AG08395 (cell line): ENCODE results near the gene FCGBP.
A peak's percentile ranks its signal among the peaks of the same experiment; 100 is the strongest.
"Not testable (repeated sequence)": the region's sequence is repeated elsewhere in the genome, so short reads cannot be mapped to it uniquely, and the experiment has no call there.

Experiments used
- DNase-seq: peaks from one replicate; pipeline ENCODE4 v3.0.0; 2012; ENCODE audit warnings: mixed read lengths, low spot score

The FCGBP gene

DNA sequence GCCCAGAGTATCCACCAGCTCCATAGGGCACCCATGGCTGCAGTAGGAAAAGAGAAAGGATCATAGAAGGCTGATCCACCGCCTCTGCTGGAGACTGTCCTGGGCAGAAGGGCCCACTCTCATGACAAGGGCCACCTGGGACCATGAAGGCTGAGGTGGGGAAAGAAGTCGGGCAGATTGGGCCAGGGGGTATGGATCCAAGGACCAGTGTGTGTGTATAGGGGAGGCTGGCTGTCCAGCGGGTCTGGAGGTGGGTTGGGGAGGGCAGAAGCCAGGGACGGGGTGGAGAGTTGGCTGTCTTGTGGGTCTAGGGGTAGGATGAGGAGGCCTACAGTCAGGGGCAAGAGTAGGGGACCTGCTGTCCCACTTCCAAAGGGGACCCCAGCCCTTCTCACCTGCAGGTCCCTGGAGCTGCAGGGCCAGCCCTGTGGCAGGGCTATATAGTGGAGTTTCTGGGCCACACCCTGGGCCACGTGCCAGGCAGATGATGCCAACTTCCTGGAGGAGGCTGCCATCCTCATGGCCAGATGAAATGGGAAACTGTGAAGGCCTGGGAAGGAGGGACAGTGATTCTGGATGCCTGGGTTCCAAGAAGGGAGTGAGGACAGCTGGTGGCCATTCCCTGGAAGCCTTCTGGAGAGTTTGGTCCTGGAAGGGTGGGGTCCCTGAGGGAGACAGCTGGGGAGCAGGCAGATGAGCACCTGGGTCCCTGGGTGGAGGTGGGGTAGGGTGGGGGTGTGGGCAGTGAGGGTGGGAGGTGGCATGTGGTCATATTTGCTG lies at the start of gene FCGBP:
Gene FCGBP (minus strand): TSS at position 51 of the 780 bp plus-strand sequence.
- no peak for DNase-seq

DNA sequence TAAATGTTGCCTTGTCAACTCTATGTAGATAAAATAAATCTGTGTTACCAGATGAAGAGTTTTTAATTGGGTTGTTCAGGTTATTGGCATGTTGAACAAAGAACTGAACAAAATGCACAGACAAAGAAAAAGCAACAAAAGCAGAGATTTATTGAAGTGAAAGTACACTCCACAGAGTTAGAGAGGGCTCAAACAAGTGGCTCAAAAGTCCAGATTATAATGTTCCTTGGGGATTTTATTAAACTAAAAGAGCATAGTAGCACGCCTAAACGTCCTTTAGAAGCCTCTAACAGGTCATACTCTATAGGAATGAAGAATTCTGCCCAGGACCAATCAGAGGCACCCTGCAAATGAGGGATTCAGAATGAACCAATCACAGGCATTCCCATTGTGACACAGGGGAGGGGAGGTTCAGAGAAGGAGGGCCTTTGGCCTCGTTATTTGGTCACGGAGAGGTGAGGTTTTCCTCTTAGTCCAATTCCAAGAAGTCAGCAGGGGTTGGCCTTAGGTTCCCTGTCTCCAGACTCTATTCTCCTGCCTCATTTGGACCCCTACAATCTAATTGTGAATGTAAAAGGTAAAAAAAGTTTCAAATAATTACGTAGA lies 49.4 kb upstream of the FCGBP start:
- DNase-seq: no peak

DNA sequence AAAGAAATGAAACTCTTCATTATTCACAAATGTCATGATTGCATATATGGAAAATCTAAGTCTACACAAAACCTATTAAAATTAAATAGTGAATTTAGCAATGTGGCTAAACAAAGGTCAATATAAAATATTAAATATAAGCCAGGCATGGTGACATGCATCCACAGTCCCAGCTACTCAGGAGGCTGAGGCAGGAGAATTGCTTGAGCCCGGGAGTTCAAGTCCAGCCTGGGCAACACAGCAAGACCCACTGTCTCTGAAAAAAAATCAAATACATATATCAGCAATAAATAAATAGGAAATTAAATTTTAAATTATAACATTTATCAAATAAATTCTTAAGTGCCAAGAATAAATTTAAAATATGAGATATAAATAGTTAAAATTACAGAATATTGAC lies 48.4 kb upstream of the FCGBP start:
- no peak for DNase-seq

DNA sequence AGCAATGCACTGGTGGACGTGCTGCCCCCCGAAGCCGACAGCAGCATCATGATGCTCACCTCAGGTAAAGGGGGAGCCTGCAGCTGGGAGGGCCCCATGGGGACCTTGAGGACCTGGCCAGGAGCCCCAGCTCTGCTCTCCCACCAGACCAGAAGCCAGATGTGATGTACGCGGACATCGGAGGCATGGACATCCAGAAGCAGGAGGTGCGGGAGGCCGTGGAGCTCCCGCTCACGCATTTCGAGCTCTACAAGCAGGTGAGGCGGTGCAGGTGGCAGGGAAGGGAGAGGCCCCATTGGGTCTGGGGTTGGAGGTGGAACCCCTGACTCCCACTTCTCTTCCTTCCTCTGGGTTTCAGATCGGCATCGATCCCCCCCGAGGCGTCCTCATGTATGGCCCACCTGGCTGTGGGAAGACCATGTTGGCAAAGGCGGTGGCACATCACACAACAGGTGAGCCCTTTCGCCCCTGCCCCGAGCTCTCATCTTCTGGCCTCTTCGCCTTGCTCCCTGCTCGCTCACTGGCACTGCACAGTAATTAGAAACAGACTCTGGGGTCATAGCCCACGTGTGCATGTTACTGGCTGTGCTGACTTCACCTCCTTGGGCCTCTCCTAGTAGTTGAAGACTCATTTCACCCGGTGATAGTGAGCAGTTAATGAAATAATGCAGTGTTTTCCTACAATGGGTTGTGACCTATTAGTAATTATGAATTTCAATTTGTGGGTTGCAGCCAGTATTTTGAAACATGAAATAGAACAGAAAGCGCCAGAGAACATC lies 40.1 kb upstream of the FCGBP start:
- DNase-seq: no peak

DNA sequence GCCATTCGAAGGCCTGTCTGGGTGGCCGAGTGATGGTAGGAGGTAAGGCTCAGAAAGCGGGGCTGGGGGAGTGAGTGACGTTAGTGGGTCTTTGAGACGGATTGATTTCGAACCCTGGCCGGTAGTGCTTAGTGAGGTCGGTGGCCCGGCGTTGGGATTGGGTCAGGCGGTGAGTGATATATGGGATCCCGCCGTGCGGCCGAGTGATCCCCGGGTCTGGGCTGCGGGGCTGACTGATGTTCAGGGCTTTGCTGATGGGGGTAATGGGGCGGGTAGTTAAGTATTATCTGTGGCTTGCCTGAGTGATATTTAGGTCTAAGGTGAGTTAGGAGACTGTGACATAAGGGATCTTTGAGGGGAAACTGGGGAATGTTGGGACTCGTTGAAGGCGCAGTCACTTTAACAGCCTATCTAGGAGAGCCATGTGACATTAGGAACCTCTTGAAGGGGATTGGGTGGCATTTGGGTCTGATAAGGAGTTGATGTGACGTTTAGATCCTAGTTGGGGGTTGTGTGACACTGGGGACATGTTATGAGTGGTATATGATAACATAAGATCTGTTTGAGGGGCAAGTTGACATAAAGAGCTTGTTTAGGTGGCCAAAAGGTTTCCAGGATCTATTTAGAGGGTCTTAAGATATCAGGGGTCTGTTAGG lies 37.1 kb upstream of the FCGBP start:
- peak; percentile 4 for DNase-seq

DNA sequence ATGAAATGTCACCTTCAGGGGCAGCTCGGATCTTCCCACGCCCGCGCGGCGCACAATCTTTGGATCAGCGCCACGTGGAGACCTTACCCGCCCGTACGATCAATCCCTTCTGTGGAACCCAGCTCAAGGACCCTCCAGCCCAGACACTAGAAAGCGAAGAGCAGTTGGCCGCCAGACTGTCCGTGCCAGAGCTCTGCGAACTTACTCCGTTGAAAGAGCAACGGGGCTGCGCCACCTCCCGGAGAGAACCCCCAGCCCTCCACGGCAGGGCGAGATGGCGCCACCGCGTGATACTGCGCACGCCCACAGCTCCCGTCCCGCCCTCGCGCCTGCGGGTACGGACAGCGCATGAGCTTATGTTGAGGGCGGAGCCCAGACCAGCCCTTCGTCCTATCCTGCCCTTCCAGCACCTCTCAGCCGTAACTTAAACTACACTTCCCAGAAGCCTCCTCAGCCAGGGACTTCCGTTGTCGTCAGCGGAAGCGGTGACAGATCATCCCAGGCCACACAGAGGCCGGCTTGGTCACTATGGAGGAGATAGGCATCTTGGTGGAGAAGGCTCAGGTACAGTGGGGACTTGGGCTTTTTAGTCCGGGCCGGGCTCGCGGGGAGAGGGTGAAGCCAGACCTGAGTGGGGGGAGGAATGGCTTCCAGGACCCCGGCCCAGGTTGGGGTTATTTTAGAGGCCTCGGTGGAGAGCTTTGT lies 36.4 kb upstream of the FCGBP start, which contains the start of gene PSMC4:
Gene PSMC4 (plus strand): TSS at position 491 of the 705 bp plus-strand sequence. CDS start 38 bp downstream, at position 529.
- peak; percentile 100 for DNase-seq

DNA sequence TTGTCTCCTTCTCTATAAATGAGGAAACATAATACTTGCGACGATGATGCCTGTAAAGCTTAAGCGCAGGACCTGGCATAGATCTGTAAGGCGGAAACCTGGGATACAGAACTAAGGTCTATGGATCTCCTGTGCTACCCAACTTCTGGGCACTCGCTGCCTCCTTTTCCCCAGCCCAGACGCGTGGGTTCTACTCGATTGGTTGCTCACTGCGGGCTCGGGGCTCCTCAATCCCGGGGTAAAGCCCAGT lies 35.9 kb upstream of the FCGBP start:
- no peak for DNase-seq

DNA sequence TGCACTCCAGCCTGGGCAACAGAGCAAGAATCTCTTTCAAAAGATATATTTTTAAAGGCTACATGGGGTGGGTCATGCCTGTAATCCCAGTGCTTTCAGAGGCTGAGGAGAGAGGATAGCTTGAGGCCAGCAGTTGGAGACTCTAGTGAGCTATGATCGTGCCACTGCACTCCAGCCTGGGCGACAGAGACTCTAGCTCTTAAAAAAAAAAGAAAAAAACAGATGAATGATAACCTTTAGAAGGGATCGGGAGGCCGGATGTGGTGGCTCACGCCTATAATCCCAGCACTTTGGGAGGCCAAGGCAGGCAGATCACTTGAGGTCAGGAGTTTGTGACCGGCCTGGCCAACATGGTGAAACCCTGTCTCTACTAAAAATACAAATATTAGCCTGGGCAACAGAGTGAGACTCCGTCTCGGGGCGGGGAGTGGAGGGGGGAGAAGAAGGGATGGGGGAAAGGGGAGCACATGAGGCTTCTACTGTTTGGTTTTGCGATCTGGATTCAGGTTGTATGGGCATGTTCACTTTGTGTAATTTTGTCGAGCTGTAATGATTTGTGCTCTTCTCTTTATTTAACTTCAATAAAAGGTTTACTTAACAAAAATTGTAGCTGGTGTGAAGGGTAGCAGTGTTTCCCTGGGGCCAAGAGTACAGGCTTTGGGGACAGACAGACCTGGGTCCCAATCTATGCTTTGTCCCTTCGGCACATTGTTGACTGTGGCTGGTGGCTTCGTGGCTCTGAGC lies 35.4 kb upstream of the FCGBP start:
- no peak for DNase-seq

DNA sequence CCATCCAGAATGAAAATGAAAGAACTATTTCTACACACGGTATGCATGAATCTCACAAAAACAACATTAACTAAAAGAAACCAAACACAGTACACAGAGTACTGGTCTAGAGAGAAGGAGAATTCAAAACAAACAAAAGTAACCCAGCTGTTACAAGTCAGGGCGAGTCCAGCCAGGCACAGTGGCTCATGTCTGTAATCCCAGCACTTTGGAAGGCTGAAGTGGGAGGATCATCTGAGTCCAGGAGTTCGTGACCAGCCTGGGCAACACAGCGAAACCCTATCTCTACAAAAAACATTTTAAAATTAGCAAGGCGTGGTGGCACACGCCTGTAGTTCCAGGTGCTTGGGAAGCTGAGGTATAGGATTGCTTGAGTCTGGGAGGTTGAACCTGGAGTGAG lies 34.8 kb upstream of the FCGBP start:
- DNase-seq: no peak

DNA sequence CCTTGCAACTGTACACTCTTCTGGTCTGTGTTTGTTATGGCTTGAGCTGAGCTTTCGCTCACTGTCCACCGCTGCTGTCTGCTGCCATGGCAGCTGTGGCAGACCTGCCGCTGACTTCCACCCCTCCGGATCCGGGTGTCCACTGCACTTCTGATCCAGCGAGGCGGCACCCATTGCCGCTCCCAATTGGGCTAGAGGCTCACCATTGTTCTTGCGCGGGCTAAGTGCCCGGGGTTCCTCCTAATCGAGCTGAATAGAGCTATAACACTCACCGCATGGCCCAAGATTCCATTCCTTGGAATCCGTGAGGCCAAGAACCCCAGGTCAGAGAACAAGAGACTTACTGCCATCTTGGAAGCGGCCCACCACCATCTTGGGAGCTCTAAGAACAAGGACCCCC lies 34.4 kb upstream of the FCGBP start:
- no peak for DNase-seq

DNA sequence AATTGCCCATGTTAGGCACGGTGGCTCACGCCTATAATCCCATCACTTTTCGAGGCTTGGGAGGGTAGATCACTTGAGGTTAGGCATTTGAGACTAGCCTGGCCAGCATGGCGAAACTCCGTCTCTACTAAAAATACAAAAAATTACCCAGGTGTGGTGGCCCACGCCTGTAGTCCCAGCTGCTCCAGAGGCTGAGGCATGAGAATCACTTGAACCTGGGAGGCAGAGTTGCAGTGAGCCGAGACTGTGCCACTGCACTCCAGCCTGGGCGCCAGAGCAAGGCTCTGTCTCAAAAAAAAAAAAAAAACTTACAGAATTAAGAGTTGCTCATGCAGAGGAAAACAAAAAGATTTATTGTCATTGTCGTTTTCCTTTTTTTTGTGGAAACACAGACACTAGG lies 33.1 kb upstream of the FCGBP start:
- no peak for DNase-seq

DNA sequence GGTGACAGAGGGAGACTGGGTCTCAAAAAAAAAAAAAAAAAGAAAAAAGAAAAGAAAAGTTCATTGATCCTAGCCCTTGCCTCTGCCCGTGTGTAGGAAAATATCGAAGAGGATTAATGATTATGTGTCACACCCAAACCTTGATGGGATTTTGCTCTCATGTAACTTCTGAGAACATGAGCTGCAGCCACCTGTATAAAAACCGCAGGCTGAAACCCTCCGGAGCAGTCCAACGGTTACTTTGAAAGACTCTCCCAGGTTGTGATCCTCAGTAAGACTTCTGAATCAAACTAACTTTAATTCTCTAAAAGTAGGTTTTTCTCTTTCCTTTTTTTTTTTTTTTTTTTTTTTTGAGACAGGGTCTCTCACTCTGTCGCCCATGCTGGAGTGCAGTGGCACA lies 32.2 kb upstream of the FCGBP start:
- DNase-seq: no peak

DNA sequence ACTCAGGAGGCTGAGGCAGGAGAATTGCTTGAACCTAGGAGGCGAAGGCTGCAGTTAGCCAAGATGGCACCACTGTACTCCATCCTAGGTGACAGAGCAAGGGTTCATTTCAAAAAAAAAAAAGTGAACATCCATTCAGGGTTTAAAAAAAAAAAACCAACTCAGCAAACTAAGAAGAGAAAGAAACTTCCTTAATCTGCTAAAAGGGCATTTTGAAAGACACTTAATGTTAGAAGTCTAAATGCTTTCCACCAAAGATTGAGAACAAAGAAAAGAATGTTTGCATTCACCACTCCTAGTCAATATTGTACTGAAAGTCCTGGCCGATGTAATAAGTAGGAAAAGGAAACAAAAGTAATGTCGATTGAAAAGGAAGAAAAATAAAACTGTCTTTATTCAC lies 29.5 kb upstream of the FCGBP start:
- no peak for DNase-seq

DNA sequence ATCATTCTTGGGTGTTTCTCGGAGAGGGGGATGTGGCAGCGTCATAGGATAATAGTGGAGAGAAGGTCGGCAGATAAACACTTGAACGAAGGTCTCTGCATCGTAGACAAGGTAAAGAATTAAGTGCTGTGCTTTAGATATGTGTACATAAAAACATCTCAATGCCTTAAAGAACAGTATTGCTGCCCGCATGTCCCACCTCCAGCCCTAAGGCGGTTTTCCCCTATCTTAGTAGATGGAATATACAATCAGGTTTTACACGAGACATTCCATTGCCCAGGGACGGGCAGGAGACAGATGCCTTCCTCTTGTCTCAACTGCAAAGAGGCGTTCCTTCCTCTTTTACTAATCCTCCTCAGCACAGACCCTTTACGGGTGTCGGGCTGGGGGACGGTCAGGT lies 25.0 kb upstream of the FCGBP start:
- DNase-seq: not testable (repeated sequence)

DNA sequence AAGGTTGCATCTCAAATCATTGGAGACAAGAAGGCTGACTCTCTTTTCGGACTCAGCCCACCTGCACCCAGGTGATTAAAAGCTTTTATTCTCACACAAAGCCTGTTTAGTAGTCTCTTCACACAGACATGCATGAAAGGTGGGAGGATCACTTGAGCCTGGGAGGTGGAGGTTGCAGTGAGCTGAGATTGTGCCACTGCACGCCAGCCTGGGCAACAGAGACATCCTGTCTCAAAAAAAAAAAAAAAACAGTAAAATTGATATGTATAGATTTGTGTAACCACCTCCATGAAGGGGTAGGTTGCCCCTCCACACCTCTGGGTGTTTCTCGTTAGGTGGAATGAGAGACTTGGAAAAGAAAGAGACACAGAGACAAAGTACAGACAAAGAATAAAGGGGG lies 24.5 kb upstream of the FCGBP start:
- DNase-seq: not testable (repeated sequence)

DNA sequence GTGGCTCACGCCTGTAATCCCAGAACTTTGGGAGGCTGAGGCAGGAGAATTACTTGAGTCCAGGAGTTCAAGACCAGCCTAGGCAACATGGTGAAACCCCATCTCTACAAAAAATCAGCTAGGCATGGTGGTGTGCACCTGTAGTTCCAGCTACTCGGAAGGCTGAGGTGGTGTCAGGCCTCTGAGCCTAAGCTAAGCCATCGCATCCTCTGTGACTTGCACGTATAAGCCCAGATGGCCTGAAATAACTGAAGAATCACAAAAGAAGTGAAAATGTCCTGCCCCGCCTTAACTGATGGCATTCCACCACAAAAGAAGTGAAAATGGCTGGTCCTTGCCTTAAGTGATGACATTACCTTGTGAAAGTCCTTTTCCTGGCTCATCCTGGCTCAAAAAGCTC lies 23.5 kb upstream of the FCGBP start:
- not testable (repeated sequence) for DNase-seq

DNA sequence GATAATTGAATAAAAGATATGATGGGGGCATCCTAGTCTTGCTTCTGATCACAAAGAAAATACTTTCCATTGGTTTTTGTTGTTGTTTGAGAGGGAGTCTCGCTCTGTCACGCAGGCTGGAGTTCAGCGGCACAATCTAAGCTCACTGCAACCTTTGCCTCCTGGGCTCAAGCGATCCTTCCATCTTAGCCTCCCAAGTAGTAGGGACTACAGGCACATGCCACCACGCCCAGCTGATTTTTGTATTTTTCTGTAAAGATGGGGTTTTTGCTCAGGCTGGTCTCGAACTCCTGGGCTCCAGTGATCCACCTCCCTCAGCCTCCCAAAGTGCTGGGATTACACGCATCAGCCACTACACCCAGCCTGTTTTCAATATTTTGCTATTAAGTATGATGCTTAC lies 19.5 kb upstream of the FCGBP start:
- no peak for DNase-seq

DNA sequence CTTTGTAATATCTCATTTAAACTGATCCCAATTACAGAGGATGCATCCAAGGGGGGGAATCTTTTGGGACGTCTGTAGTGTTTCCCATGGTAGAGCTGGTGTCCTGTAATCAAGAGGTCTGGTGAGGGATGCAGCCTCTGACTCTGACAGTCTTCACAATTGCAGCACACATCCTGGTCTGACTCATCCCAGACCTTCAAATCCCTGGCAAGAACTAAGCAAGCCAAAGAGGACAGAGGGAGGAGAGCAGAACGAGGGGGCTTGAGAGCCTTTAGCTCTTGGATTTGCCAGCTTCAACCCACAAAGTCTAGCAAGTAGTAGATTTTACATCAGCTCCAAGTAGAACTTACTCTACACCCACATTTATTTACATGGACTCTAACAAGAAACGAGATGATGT lies 17.3 kb upstream of the FCGBP start:
- DNase-seq: peak; percentile 35

DNA sequence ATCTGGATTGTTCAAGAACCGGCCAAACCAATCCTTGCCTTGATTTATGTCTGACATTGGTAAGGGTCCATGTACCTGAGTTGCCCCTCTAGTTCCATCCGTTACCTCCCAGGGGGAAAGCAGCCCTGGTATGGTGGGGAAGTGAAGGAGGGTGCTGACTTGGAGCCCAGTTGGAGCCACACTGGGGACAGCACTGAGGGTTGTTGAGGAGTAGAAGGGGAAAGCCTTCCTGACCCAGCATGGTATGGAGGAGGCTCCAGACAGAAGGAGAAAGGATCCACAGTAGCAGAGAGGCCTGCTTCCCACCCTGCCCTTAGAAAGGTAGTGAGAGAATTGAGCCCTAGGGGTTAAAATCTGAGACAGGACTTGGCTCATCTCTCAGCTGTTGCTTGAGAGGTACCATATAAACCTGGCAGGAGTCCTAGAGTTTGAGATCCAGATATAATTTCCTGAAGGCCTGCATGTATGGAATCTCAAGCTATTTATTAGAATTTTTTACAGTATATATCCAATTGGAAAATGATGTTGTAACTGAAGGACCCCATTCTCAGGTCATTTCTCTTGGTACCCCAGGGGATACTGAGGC lies 16.7 kb upstream of the FCGBP start:
- no peak for DNase-seq

DNA sequence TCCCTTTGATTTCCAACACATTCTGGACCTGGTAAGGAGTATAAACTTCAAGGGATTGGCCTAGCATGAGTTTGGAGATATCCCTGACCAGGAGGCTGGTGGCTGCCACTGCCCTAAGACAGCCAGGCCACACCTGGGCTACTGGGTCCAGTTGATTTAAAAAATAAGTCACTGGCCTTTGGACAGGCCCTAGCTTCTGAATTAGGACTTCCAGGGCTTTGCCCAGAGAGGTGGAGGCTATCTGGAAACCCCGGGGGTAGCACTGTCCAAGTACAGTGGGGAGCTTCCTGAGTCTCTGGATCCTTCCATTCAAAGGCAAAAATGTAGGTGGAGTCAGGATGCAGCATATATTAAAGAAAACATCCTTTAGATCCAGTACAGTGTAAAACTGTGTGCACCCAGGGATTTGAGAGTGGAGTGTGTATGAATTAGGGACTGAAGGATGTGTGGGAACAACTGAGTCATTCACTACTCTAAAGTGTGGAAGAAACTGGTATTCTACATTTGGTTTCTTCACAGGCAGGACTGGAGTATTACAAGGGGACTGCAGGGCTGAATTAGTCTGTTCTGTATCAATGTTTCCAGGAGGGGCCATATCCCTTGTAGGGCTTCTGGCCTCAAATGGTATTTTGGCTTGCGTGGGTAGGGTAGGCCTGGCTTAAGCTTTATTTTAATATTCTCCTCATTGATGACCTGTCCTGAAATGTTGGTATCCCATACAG lies 14.8 kb upstream of the FCGBP start:
- no peak for DNase-seq
